Activated T-helper 1 cell treated with anti-CD3 and anti-CD28 coated beads, Interleukin-2, amount 50 U/mL, for 16 hours (primary cell): Measurements from ENCODE around the gene VTI1A.
"Not testable (repeated sequence)": the region's sequence is repeated elsewhere in the genome, so short reads cannot be mapped to it uniquely, and the experiment has no call there.

Experiments used
- DNase-seq, 2 donors: peaks; one replicate each; pipeline ENCODE4 v3.0.0-alpha.2; 2020; ENCODE audit warnings: low read depth in 1 of 2, low spot score in 1 of 2

The VTI1A gene

DNA sequence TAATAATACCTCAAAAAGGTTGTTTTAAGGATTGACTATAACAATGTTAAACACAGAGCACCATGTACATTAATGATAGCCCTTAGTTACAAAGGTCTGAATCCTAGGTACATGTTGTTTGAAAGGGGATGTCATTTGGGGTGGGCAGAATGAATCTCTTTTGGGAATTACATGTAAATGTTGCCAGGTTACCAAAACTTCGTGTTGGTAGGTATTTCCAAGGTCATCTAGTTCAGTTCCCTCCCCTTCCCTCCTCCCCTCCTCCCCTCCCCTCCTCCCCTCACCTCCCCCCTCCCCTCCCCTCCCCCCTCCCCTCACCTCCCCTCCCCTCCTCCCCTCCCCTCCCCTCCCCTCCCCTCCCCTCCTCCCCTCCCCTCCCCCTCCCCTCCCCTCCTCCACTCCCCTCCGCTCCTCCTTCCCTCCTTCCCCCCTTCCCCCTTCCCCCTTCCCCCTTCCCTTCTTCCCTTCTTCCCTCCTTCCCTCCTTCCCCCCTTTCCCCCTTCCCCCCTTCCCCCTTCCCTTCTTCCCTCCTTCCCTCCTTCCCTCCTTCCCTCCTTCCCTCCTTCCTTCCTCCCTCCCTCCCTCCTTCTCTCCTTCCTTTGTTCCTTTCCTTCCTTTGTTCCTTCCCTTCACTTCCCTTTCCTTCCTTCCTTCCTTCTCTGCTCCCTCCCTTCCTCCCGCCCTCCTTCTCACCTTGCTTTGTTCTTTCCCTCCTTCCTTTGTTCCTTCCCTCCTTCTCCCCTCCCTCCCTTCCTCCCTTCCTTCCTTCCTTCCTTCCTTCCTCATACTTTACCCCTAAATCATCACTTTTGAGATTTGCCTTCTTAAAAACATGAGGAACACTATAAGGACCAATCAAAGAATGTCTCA lies 8.1 kb downstream of the VTI1A start:
- DNase-seq, result no peak

DNA sequence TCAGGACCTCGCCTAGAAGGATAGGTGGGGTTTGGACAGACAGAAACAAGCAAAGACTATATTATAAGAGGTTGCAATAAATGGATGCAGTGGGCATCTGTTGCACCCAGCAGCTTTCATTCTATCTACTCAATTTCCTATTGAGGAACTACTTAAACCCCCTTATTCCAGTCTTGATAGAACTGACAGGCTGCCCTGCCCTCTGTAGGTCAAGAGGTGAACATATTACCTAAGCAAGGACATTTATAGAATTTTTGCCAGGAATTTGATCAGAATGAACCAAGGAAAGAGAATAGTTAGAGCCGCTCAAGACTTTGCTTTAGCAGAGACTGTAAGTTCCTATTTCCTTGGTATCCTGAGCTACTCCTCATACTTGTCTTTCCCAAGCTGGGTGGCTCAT lies 9.5 kb downstream of the VTI1A start:
- no peak for DNase-seq

DNA sequence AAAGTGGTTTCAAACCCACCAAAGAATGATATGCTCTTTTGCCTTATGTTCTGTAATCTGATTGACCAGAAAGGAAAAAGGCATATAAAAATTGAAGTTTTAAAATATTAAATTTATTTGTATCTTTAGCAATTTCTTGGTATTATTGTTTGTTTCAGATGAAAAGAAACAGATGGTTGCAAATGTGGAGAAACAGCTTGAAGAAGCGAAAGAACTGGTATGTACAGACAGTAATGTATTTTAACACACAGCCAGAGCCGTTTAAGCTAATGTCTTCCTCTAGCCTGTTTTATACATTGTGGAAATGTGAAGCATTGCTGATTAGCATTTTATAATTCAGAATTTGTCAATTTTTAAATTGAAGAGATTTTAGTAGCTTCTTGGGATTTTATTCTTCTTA lies 13.4 kb downstream of the VTI1A start:
- DNase-seq, result no peak

DNA sequence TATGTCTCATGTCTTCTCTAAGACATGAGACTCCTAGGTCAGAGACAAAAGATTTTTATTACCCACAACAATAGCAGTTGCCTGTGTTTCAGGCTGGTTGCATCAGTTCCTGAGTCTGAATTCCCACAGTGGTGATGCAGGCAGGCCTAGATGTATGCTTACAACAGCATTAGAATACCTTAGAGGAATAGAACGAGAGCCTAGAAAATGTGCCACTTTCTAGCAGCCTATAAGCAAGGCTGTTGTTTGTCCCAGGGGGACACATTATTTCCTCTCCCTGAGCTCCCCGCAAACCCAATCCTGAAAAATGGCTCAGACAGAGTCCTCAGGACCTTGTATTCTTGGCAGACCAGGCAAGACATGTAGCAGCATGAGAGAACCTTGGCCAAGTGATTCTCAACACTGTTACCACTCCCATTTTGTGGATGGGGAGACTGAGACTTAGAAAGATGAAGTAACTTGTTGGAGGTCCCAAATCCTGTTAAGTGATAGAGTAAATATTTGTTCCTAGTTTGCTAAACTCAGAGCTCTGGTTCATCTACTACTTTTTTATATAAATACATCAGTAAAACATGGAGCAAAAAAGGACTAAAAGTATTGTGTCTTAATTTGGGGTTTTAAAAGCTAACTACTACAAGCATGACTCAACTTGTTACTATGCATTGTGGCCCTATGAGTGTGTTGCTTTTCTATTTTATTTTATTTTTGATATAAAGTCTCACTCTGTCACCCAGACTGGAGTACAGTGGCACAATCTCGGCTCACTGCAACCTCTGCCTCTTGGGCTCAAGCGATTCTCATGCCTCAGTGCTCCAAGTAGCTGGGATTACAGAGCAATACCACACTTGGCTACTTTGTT lies 14.2 kb downstream of the VTI1A start:
- no peak for DNase-seq

DNA sequence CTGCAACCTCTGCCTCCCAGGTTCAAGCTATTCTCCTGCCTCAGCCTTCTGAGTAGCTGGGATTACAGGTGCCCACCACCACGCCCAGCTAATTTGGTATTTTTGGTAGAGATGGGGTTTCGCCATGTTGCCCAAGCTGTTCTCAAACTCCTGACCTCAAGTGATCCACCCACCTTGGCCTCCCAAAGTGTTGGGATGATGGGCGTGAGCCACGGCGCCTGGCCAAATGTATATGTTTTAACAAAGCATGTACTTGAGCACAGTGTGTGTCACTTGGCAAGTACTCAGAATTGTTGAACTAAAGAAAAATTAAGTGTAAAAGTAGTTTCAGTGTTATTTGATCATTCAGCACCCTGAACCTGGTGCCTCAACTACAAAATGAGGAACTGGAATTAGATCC lies 17.1 kb downstream of the VTI1A start:
- not testable (repeated sequence) for DNase-seq

DNA sequence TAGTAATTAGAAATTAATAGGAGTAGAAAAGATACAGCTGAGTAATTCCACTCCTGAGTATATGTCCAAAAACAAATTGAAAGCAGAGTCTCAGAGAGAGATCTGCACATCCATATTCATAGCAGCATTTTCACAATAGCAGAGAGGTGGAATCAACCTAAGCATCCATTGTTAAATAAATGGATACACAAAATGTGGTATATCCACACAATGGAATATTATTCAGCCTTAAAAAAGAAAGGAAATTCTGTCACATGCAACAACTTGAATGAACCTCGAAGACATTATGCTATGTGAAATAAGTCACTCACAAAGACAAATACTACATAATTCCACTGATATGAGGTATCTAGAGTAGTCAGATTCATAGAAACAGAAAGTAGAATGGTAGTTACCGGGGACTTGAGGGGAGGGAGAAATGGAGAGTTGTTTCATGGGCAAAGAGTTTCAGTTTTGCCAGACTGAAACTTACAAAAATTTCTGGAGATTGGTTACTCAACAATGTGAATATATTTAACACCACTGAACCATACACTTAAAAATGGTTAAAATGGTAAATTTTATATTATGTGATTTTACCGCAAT lies 18.4 kb downstream of the VTI1A start:
- DNase-seq, result no peak

DNA sequence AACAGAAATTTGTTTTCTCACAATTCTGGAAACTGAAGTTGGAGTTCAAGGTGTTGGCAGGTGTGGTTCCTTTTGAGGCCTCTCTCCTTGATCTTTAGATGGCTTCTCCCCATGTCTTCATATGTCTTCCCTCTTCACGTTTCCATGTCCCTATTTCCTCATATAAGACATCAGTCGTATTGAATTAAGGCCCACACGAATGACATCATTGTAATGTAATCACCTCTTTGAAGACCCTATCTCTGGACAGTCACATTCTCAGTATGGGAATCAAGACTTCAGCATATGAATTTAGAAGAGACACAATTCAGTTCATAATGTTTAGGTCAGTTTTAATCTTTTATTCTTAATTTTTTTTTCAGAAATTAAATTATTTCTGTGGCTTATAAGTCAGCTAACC lies 19.8 kb downstream of the VTI1A start:
- DNase-seq, result no peak

DNA sequence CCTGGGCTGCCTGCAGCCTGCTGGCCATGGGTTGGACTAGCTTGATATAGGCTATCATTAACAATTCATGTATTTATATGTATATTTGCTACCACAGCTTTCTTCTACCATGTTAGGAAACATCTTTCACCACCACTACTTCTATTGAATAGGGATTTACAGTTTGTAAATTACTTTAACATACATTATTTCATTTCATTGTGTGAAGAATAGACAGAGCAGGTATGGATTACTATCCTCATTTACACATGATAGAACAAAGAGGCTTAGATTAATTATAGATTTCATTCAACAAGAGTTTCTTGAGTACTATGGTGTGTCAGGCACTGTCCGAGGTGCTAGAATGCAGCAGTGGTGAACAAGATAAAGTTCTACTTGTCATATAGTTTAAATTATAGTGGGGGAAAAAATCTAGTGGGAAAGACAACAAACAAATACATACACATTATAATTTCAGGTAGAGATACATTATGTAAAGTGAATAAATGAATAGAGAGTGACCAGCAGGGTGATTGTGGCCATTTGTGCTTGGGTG lies 20.6 kb downstream of the VTI1A start:
- DNase-seq, result no peak

DNA sequence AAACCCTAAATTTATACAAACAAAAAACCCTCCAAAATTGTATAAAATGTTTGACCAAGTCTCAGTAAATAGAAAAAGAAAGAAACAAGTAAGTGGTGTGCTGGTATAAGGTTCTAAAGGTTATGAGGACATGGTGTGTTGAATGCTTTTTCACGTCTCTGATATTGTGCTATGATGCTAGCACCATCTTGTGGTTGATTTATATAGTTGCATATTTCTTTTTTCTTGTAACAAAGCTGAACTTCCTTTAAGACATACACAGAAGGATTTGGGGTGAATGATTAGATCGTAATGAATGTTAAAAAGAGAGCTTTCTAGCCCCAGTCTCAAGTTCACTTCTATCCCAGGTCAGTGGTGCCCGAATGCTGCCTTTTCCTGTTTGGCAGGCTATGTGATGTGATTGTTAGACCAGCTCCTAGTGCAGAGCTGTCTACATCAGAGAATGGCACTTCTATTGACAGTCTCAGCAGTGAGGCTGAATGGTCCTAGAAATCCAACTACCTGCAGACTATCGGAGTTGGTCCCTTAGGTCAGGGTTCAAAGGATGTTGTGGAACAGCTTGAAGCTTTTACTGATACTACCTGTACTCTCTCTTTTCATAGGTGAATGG lies 25.0 kb downstream of the VTI1A start:
- DNase-seq, result no peak

DNA sequence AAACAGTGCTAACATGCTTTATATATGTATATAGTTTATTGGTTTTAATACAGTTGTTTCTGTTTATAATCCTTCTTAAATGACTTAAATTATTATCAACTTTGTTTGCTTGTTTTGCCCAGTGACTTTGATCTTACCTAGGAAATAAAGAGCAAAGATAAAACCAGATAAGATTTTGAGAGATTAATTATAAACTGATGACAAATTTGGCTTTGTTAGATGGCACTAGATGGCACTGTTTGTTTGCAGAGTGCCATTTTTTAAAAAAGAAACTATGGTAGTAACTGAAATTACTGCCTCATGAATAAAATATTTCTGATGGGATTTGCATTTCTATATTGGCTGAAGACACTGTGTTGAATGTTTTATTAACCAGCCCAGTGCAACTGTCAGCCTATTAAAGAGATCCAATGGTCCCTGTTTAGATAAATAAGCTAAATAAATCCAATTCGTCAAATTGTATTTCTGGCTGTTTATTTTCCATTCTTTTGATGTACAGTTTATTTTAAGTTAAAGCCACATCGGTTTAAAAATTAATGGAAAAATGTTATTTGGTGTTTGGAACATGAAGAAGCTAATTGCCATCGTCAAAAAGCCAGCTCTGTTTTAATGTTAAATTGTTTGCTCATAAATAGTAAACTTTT lies 28.7 kb downstream of the VTI1A start:
- no peak for DNase-seq

DNA sequence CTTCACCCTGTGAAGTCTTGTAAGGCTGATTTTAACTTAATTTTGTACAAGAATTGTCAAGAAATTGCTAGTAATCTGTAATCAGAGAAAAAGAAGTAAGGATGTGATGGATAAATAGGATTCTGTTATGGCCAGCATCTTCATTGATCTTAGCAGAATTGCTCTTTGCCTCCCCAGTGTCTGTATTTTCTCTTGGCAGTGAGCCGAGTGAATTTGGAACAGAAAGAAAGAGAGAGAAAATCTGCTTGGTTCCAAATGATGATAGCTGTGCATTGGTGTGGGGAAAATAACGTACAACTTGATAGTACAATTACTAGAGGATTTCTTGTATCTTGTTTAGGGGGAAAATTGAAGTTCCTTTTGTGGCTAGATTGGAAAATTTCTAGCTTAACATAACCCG lies 34.6 kb downstream of the VTI1A start:
- DNase-seq, result no peak

DNA sequence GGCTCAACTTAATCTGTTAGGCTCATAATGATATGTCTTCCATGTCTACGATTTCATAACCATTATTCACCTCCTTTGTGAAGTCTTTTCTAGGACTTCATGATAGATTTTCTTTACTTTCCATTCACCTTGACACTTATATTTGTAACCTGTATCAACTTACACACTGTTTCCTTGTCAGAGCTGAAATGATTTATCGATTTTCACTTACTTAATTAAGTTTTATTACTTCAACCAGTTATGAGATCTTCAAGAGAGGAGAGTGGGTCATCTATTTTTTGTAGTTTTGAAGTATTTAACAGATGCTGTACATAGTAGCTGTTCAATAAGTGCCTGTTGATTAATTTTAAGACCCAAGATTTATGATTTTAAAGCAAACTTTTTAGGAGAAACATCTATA lies 37.4 kb downstream of the VTI1A start:
- no peak for DNase-seq

DNA sequence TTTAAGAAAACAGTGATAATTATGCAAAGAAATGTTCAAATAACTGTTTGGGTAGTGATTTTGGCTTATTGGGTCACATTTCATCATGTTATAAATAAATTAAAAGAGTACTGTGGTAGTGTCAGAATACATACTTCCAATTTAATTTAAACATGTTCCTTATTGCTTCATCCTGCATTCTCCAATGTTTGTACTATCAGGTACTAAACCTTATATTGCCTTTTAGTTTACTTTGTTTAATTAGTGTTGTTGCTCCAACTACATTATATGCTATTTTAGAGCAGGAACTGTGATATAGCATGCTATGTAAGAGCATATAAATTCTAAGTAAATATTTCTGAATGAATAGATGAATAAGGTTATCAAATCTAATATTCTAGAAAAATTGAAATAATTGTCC lies 40.9 kb downstream of the VTI1A start:
- DNase-seq, result no peak

DNA sequence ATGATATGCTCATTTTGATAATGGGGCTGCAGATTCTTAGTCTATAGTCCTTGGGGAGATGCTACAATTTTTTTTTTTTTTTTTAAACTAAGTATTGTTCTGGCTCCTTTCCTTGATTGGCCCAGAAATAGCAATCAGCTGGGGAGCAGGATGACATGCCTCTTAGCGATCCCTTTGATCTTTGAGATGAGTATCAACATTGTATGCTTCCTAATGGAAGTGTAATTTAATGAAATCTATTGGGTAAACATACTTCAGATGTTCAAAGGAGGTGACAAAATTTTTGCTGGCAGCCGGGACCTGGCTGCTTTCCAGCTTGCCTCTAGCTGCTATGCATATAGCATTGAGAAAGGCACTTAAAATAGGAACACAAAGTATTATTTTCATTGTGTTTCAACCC lies 43.5 kb downstream of the VTI1A start:
- DNase-seq, result no peak

DNA sequence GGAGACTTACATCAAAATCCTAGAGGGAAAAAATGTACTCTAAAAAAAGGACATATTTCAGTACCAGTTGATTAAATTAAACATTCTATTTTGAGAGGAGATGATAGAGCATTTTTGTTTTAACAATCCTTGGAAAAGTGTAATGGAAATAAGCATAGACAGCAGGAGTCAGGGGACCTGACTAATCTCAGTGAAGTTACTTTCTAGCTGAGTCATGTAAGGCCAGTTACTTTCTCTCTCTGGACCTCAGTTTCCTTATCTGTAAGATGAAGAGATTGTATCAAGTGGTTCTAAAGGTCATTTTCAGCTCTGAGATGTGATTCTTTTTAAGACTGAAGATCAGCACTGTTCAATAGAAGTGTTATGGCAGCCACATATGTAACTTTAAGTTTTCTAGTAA lies 44.1 kb downstream of the VTI1A start:
- DNase-seq, result no peak

DNA sequence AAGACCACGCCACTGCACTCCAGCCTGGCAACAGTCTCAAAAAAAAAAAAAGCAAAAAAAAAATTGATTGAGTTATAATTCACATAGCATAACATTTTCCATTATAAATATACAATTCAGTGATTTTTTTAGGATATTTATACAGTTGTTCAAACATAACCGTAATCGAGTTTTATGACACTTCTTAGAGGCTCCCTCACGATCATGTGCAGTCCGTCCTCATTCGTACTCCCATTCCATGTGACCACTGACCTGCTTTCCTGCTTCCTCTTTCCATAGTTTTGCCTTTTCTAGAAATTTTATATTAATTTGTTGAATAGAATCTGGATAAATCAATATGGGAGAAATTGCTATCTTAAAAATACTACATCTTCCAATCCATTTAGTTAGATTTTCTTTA lies 45.7 kb downstream of the VTI1A start:
- DNase-seq, result no peak

DNA sequence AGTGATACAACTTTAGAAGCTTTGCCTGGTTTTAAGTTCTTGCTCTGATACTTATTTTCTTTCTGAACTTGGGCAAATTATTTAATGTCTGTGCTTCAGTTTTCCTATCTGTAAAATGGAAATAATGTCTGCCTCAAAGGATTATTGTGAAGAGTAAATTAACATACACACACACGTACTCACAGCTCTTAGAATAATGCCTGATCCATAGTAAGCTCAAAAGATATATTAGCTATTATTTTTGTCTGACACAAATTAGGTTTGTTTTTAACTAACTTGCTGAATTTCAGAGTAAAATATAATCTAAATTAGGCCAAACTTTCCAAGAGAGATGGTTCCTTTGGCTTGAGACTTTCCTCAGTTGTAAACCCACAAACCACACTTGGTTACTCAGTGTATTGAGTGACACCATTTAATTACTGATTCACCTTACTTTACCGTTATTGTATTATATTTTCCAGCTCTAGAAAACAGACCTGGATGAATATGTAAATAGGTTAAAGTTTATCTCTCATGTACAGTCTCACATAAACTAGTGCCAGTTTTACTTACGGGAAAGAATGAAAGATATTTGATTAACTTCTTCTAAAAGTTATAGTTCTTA lies 50.4 kb downstream of the VTI1A start:
- DNase-seq, result no peak

DNA sequence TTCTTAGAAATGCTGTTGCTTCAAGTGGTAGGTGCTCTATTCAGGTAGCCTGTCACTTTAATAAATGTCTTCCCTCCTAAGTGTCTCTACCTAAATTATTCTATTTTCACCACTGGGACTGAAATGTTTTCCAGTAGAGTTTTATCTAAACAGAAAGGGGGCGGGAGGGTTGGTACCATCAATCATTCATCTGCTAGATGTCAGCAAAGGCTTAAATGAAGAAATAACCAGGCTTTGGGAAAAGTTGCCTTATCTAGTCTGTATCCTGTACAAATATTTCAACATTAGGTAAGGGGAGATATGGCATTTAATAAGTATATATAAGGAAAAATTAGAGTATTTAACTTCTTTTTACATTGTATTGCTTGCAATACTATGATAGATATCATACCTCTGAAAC lies 51.8 kb downstream of the VTI1A start:
- no peak for DNase-seq

DNA sequence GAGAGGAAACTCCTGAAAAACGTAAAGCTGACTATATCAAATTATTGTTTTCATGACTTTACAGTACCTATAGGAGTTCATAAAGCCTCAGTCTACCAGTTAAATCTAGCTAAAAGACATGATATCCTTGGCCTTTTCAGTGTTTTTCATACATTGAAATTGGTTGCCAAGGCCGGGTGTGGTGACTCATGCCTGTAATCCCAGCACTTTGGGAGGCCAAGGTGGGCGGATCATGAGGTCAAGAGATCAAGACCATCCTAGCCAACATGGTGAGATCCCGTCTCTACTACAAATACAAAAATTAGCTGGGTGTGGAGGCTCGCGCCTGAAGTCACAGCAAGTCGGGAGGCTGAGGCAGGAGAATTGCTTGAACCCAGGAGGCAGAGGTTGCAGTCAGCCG lies 53.0 kb downstream of the VTI1A start:
- DNase-seq, result not testable (repeated sequence)

DNA sequence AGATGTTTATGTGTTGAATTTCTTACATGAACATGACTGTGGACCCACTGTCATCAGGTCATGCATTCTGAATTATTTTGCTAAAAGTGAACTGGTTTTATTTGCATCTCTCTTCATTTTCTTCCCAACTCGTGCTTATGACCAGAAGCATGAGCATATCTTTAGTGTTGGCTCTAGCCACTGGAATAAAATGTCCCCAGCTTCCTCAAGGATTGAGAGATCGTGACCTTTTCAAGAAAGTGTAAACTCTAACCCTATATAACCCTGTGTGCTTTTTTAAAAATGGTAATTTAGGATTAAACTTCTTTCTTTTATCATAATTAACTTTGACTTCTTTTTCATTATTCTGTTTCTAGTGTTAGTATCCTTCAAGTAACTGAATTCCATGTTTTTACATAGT lies 55.5 kb downstream of the VTI1A start:
- no peak for DNase-seq
